Measurements from ENCODE around the gene OPTN.
"Not testable (repeated sequence)": the region's sequence is repeated elsewhere in the genome, so short reads cannot be mapped to it uniquely, and the experiment has no call there.

The OPTN gene

DNA sequence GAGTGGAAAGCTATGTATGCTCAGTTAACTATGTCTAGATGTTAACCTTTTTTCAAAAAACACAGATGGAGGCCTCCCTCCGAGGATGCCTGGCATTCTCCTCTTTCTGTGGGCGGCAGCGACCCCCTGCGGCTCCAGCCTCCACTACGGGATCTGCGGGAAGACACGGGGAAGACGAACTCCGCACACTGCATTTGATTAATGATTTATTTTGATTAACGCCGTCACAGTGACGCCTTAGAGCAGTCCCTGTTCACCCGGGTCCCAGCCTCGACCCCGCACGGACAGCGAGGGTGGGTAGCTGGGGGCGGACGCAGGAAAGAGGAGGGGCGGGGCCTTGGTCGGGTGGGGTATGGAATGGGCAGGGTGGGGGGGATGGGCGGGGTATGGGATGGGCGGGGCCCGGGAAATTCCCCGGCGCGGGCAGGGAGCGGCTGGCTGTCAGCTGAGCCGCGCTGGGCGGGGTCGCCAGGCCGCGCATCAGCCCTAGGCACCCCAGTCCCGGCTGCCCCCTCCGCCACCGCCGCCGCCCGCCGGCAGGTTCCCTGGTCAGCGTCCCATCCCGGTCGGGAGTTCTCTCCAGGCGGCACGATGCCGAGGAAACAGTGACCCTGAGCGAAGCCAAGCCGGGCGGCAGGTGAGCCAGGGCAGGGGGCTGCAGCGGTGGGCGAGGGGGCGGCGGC, at the start of gene OPTN:
TSS of gene OPTN (plus strand) at position 498 of the 683 bp plus-strand sequence. CDS start 8,960 bp downstream, outside the sequence.
- no peak for DNase-seq (ENCODE audit: low read depth)
- TF ChIP-seq, protein P1, sequence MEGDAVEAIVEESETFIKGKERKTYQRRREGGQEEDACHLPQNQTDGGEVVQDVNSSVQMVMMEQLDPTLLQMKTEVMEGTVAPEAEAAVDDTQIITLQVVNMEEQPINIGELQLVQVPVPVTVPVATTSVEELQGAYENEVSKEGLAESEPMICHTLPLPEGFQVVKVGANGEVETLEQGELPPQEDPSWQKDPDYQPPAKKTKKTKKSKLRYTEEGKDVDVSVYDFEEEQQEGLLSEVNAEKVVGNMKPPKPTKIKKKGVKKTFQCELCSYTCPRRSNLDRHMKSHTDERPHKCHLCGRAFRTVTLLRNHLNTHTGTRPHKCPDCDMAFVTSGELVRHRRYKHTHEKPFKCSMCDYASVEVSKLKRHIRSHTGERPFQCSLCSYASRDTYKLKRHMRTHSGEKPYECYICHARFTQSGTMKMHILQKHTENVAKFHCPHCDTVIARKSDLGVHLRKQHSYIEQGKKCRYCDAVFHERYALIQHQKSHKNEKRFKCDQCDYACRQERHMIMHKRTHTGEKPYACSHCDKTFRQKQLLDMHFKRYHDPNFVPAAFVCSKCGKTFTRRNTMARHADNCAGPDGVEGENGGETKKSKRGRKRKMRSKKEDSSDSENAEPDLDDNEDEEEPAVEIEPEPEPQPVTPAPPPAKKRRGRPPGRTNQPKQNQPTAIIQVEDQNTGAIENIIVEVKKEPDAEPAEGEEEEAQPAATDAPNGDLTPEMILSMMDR (IDR thresholded peaks at IDR 0.05; ENCODE audit: control insufficient read depth, insufficient read depth, low read depth, low read length, missing control alignments) = peak; percentile 74
- peak within 1 kb of the TSS; percentile 97 for H3K4me3 ChIP-seq (ENCODE audit: control insufficient read depth, low read depth, low read length)

GRCh38 chr10:13051126-13051694, 48.8 kb upstream of the OPTN start:
- no peak overlapping the region for H3K4me3 ChIP-seq (ENCODE audit: control insufficient read depth, low read depth, low read length)
- TF ChIP-seq, protein P1 (IDR thresholded peaks at IDR 0.05; ENCODE audit: control insufficient read depth, insufficient read depth, low read depth, low read length, missing control alignments) = no peak
- no peak for DNase-seq (ENCODE audit: low read depth)

- DNase-seq (ENCODE audit: low read depth); H3K4me3 ChIP-seq (ENCODE audit: control insufficient read depth, low read depth, low read length): not testable (repeated sequence)
Measured at GRCh38 chr10:13053208-13053607, 46.8 kb upstream of the OPTN start.

GRCh38 chr10:13053794-13054462, 46.0 kb upstream of the OPTN start:
- TF ChIP-seq, protein P1 (IDR thresholded peaks at IDR 0.05; ENCODE audit: control insufficient read depth, insufficient read depth, low read depth, low read length, missing control alignments) = no peak
- H3K4me3 ChIP-seq (ENCODE audit: control insufficient read depth, low read depth, low read length) = no peak overlapping the region
- DNase-seq (ENCODE audit: low read depth) = no peak

- H3K4me3 ChIP-seq (ENCODE audit: control insufficient read depth, low read depth, low read length) = no peak overlapping the region
- TF ChIP-seq, protein P1 (IDR thresholded peaks at IDR 0.05; ENCODE audit: control insufficient read depth, insufficient read depth, low read depth, low read length, missing control alignments) = no peak
- no peak for DNase-seq (ENCODE audit: low read depth)
Measured at GRCh38 chr10:13054844-13055243, 45.1 kb upstream of the OPTN start.

GRCh38 chr10:13056456-13057077, 43.4 kb upstream of the OPTN start:
- no peak overlapping the region for H3K4me3 ChIP-seq (ENCODE audit: control insufficient read depth, low read depth, low read length)
- TF ChIP-seq, protein P1 (IDR thresholded peaks at IDR 0.05; ENCODE audit: control insufficient read depth, insufficient read depth, low read depth, low read length, missing control alignments) = peak; percentile 41
- no peak for DNase-seq (ENCODE audit: low read depth)

- TF ChIP-seq, protein P1 (IDR thresholded peaks at IDR 0.05; ENCODE audit: control insufficient read depth, insufficient read depth, low read depth, low read length, missing control alignments) = no peak
- H3K4me3 ChIP-seq (ENCODE audit: control insufficient read depth, low read depth, low read length) = no peak overlapping the region
- no peak for DNase-seq (ENCODE audit: low read depth)
Measured at GRCh38 chr10:13062803-13063202, 37.2 kb upstream of the OPTN start.
